Measurements from ENCODE around the gene PDE5A.

PDE5A gene

GRCh38 chr4:119525005-119525749, 103.4 kb downstream of the PDE5A start:
- TF ChIP-seq CTCF (IDR thresholded peaks at IDR 0.05; ENCODE audit: borderline replicate concordance, control extremely low read depth, extremely low read depth, insufficient read depth, missing control alignments): no peak
- in situ Hi-C loops (cut with MboI; ENCODE audit: low sequenced_read_pairs, unreplicated experiment): no loop called here
- DNase-seq (ENCODE audit: low spot score): no peak

DNA sequence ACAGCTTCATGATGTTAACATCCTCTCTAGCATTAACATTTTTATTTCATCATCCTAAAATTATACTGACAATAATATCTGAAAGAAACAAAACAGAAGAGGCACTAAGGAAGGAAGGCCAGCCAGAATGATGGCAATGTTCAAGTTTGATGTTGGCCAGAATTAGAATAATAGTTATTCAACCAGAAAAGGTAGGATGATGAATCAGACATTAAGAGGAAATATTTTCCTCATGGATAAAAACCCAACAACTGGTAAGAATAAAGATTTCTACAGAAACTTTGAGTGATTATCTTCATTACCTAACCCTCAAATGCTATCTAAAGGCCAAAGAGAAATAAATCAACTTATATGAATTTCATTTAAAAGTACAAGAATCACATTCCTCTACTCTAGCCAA, 105.2 kb downstream of the PDE5A start:
- no peak for TF ChIP-seq CTCF (IDR thresholded peaks at IDR 0.05; ENCODE audit: borderline replicate concordance, control extremely low read depth, extremely low read depth, insufficient read depth, missing control alignments)
- in situ Hi-C loops (cut with MboI; ENCODE audit: low sequenced_read_pairs, unreplicated experiment): no loop called here

GRCh38 chr4:119521268-119521667, 107.3 kb downstream of the PDE5A start:
- in situ Hi-C loops (cut with MboI; ENCODE audit: low sequenced_read_pairs, unreplicated experiment): no loop called here
- no peak for DNase-seq (ENCODE audit: low spot score)
- no peak for TF ChIP-seq CTCF (IDR thresholded peaks at IDR 0.05; ENCODE audit: borderline replicate concordance, control extremely low read depth, extremely low read depth, insufficient read depth, missing control alignments)

More for the DNA sequence above, 105.2 kb downstream of the PDE5A start:
- DNase-seq (ENCODE audit: low spot score): no peak

GRCh38 chr4:119518915-119519410, 109.6 kb downstream of the PDE5A start:
- in situ Hi-C loops (cut with MboI; ENCODE audit: low sequenced_read_pairs, unreplicated experiment): no loop called here
- TF ChIP-seq CTCF (IDR thresholded peaks at IDR 0.05; ENCODE audit: borderline replicate concordance, control extremely low read depth, extremely low read depth, insufficient read depth, missing control alignments): no peak
- no peak for DNase-seq (ENCODE audit: low spot score)

DNA sequence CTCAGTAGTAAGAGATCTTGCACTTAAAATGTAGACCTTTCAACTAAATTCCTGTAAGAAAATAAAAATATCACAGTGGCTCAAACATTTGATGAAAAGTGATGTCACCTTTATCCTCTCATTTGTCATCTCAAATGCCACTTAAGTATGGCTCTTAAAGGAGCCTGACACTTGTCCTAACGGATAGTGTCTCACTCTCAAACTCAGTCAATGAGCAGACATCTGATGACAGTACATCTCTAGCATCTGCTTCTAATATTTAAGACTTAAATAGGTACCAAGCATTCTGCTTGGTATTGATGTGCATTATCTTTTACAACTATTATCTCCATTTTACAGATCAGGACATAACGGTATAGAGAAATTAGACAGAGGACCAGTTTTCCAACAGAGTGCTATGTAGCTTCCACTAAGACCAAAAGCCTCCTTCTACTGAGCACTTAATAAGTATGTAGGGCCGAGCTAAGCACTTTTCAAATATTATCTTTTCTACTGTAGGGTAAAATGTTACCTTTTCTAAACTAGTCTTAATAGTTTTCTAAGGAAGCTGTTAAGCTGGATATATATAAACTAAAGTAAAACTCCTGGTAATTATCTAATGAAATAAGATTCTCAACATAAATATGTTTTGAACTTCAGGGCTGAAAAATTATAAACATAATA, 110.2 kb downstream of the PDE5A start:
- no peak for TF ChIP-seq CTCF (IDR thresholded peaks at IDR 0.05; ENCODE audit: borderline replicate concordance, control extremely low read depth, extremely low read depth, insufficient read depth, missing control alignments)
- in situ Hi-C loops (cut with MboI; ENCODE audit: low sequenced_read_pairs, unreplicated experiment): no loop called here
- no peak for DNase-seq (ENCODE audit: low spot score)

- no peak for DNase-seq (ENCODE audit: low spot score)
- in situ Hi-C loops (cut with MboI; ENCODE audit: low sequenced_read_pairs, unreplicated experiment): no loop called here
- TF ChIP-seq CTCF (IDR thresholded peaks at IDR 0.05; ENCODE audit: borderline replicate concordance, control extremely low read depth, extremely low read depth, insufficient read depth, missing control alignments): no peak
Observed at GRCh38 chr4:119517361-119518229, 111.0 kb downstream of the PDE5A start.

Data from GM13976 (cell line).